GM19351 (cell line): Measurements from ENCODE around the gene SLC6A15.

Experiments used
- ATAC-seq: cut with Tn5 transposase; IDR thresholded peaks from one replicate; pipeline ENCODE4 v1.9.1; 2021; ENCODE audit warnings: mild to moderate bottlenecking, moderate library complexity; ENCODE audit not compliant: unreplicated experiment

Gene SLC6A15

GRCh38 chr12:84875241-84875640 lies 37.4 kb downstream of the SLC6A15 start:
- no peak for ATAC-seq

- ATAC-seq, result peak; percentile 6
Measured at GRCh38 chr12:84874825-84875139, 37.8 kb downstream of the SLC6A15 start.

- ATAC-seq, result peak; percentile 97
Measured at GRCh38 chr12:84874125-84874824, 38.3 kb downstream of the SLC6A15 start.

GRCh38 chr12:84862186-84862585 lies 50.4 kb downstream of the SLC6A15 start:
- no peak for ATAC-seq

- no peak for ATAC-seq
Measured at GRCh38 chr12:84860718-84861117, 51.9 kb downstream of the SLC6A15 start.

- no peak for ATAC-seq
Measured at GRCh38 chr12:84858796-84859195, 53.8 kb downstream of the SLC6A15 start.

- no peak for ATAC-seq
Measured at GRCh38 chr12:84857525-84858208, 54.9 kb downstream of the SLC6A15 start.

GRCh38 chr12:84856156-84856900 lies 56.3 kb downstream of the SLC6A15 start:
- no peak for ATAC-seq

GRCh38 chr12:84843593-84844144 lies 68.9 kb downstream of the SLC6A15 start:
- no peak for ATAC-seq

- peak; percentile 85 for ATAC-seq
Measured at GRCh38 chr12:84842406-84843013, 70.1 kb downstream of the SLC6A15 start.

GRCh38 chr12:84841591-84841990 lies 71.0 kb downstream of the SLC6A15 start:
- ATAC-seq, result no peak

GRCh38 chr12:84840356-84840755 lies 72.2 kb downstream of the SLC6A15 start:
- no peak for ATAC-seq

- ATAC-seq, result no peak
Measured at GRCh38 chr12:84826925-84827324, 85.7 kb downstream of the SLC6A15 start.

GRCh38 chr12:84825149-84825548 lies 87.5 kb downstream of the SLC6A15 start:
- ATAC-seq, result peak; percentile 72

- ATAC-seq, result no peak
Measured at GRCh38 chr12:84822525-84822924, 90.1 kb downstream of the SLC6A15 start.

GRCh38 chr12:84816916-84817695 lies 95.5 kb downstream of the SLC6A15 start:
- no peak for ATAC-seq

GRCh38 chr12:84814664-84815245 lies 97.8 kb downstream of the SLC6A15 start:
- ATAC-seq, result no peak

- ATAC-seq, result peak; percentile 69
Measured at GRCh38 chr12:84813780-84814663, 98.6 kb downstream of the SLC6A15 start.

GRCh38 chr12:84811291-84811690 lies 101.3 kb downstream of the SLC6A15 start:
- no peak for ATAC-seq
